Mesenchymal stem cell (in vitro differentiated cells and primary cell): ENCODE results near the gene USB1.
A peak's percentile ranks its signal among the peaks of the same experiment; 100 is the strongest.

Experiments used
- DNase-seq: peaks from one replicate; pipeline ENCODE4 v3.0.0-alpha.2; 2013
- H2AFZ ChIP-seq: one replicate; pipeline ENCODE4 v1.6.1; 2013; ENCODE audit warnings: low read depth, mild to moderate bottlenecking, control low read depth, inconsistent platforms, low read length, moderate library complexity
- H2AK5ac ChIP-seq: 2 replicates; pipeline ENCODE4 v1.6.1; 2013; ENCODE audit warnings: low read length, moderate library complexity, mild to moderate bottlenecking, inconsistent platforms; ENCODE audit not compliant: severe bottlenecking
- H2BK120ac ChIP-seq: one replicate; pipeline ENCODE4 v1.6.1; 2013; ENCODE audit warnings: low read depth, mild to moderate bottlenecking, inconsistent platforms, low read length, moderate library complexity
- H2BK12ac ChIP-seq, 2 experiments: one replicate each; pipeline ENCODE4 v1.6.1; 2013; ENCODE audit warnings: inconsistent platforms in 2 of 2, low read length in 2 of 2, mild to moderate bottlenecking in 2 of 2, moderate library complexity in 2 of 2, control low read depth in 1 of 2
- H2BK15ac ChIP-seq: one replicate; pipeline ENCODE4 v1.6.1; 2013; ENCODE audit warnings: mild to moderate bottlenecking, low read depth, inconsistent platforms; ENCODE audit not compliant: poor library complexity, severe bottlenecking
- H2BK5ac ChIP-seq: 2 replicates; pipeline ENCODE4 v1.6.1; 2013; ENCODE audit warnings: low read depth, mild to moderate bottlenecking, low read length, control low read depth, inconsistent platforms; ENCODE audit not compliant: poor library complexity, severe bottlenecking
- H3K14ac ChIP-seq, 2 experiments: one replicate each; pipeline ENCODE4 v1.6.1; 2013; ENCODE audit warnings: inconsistent platforms in 2 of 2, low read length in 2 of 2, control low read depth in 1 of 2, mild to moderate bottlenecking in 1 of 2, moderate library complexity in 1 of 2
- H3K18ac ChIP-seq, 2 experiments: one replicate each; pipeline ENCODE4 v1.6.1; 2013; ENCODE audit warnings: inconsistent platforms in 2 of 2, low read length in 2 of 2, control low read depth in 1 of 2, low read depth in 1 of 2, mild to moderate bottlenecking in 1 of 2
- H3K23ac ChIP-seq, 2 experiments: one replicate each; pipeline ENCODE4 v1.6.1; 2013; ENCODE audit warnings: inconsistent platforms in 2 of 2, low read length in 2 of 2, mild to moderate bottlenecking in 2 of 2, moderate library complexity in 2 of 2, control low read depth in 1 of 2
- H3K27ac ChIP-seq: 2 replicates; pipeline ENCODE4 v1.5.1; 2013; ENCODE audit warnings: mild to moderate bottlenecking, moderate library complexity, low read length, control low read depth, inconsistent platforms; ENCODE audit not compliant: poor library complexity, severe bottlenecking
- H3K27me3 ChIP-seq, 2 experiments: 2 replicates each; pipeline versions ENCODE4 v1.6.1 to v1.7.0; 2013; ENCODE audit warnings: low read length in 2 of 2, mild to moderate bottlenecking in 2 of 2, moderate library complexity in 2 of 2, control low read depth in 1 of 2, inconsistent platforms in 1 of 2; ENCODE audit not compliant: control insufficient read depth in 1 of 2, insufficient read depth in 1 of 2
- H3K36me3 ChIP-seq, 2 experiments: 2 replicates each; pipeline versions ENCODE4 v1.6.1 to v1.7.0; 2013; ENCODE audit warnings: low read length in 2 of 2, control low read depth in 1 of 2, inconsistent platforms in 1 of 2, low read depth in 1 of 2, mild to moderate bottlenecking in 1 of 2; ENCODE audit not compliant: insufficient read depth in 2 of 2, control insufficient read depth in 1 of 2
- H3K4ac ChIP-seq, 2 experiments: one replicate each; pipeline ENCODE4 v1.6.1; 2013; ENCODE audit warnings: inconsistent platforms in 2 of 2, low read length in 2 of 2, mild to moderate bottlenecking in 2 of 2, moderate library complexity in 2 of 2, control low read depth in 1 of 2, low read depth in 1 of 2
- H3K4me1 ChIP-seq: 2 replicates; pipeline ENCODE4 v1.6.1; 2013; ENCODE audit warnings: low read depth, low read length, control low read depth; ENCODE audit not compliant: control insufficient read depth, insufficient read depth
- H3K4me2 ChIP-seq: 2 replicates; pipeline ENCODE4 v1.6.1; 2013; ENCODE audit warnings: low read length, mild to moderate bottlenecking, inconsistent platforms; ENCODE audit not compliant: poor library complexity, severe bottlenecking
- H3K4me3 ChIP-seq, 2 experiments: 2 replicates each; pipeline versions ENCODE4 v1.5.1 to v1.7.0; 2013; ENCODE audit warnings: low read length in 2 of 2, mild to moderate bottlenecking in 2 of 2, control low read depth in 1 of 2, low read depth in 1 of 2; ENCODE audit not compliant: insufficient read depth in 1 of 2
- H3K79me1 ChIP-seq: replicated peaks from 2 replicates; pipeline ENCODE4 v1.6.1; 2013; ENCODE audit warnings: mild to moderate bottlenecking, control low read depth, low read length, inconsistent platforms; ENCODE audit not compliant: poor library complexity, severe bottlenecking
- H3K9ac ChIP-seq: 2 replicates; pipeline ENCODE4 v1.7.0; 2013; ENCODE audit warnings: mild to moderate bottlenecking, low read length, moderate library complexity
- H3K9me3 ChIP-seq: 2 replicates; pipeline ENCODE4 v1.7.0; 2013; ENCODE audit warnings: mild to moderate bottlenecking, low read length; ENCODE audit not compliant: control insufficient read depth
- H4K8ac ChIP-seq: one replicate; pipeline ENCODE4 v1.6.1; 2013; ENCODE audit warnings: inconsistent platforms, mild to moderate bottlenecking, low read length, moderate library complexity
- H4K91ac ChIP-seq: one replicate; pipeline ENCODE4 v1.6.1; 2013; ENCODE audit warnings: mild to moderate bottlenecking, low read length, inconsistent platforms
- WGBS: methylation state at CpG from one replicate; pipeline ENCODE4 v1.1.7; 2013; ENCODE audit warnings: mixed read lengths; 5-methylcytosine and 5-hydroxymethylcytosine counted together

USB1 gene

GRCh38 chr16:57994778-57995177 lies 6.4 kb upstream of the USB1 start:
- 51% methylated on average over 4 of the region's 4 CpGs for WGBS
- H2BK12ac ChIP-seq, result no peak overlapping the region

GRCh38 chr16:57995721-57996405 lies 5.3 kb upstream of the USB1 start:
- Histone ChIP-seq H2BK15ac (no peak overlapping the region), H3K4me2 (no peak overlapping the region)
- no peak for DNase-seq

More at GRCh38 chr16:57994778-57995177, 6.4 kb upstream of the USB1 start:
- H2BK15ac ChIP-seq, result no peak overlapping the region
- no peaks in the 10 kb centered on the region for H3K9me3 ChIP-seq
- H3K27ac ChIP-seq, result no peak overlapping the region
- H3K36me3 ChIP-seq, result peaks cover 41 to 57% of the 10 kb centered on the region in 2 experiments
- no peak overlapping the region for H2BK5ac ChIP-seq
- no peak overlapping the region for H3K4ac ChIP-seq
- no peak overlapping the region for H3K4me3 ChIP-seq
- H3K9ac ChIP-seq, result no peak overlapping the region
- H4K91ac ChIP-seq, result no peak overlapping the region
- no peak overlapping the region for H2BK120ac ChIP-seq
- no peak overlapping the region for H3K4me2 ChIP-seq
- H3K4me1 ChIP-seq, result peaks cover 31% of the 10 kb centered on the region
- H4K8ac ChIP-seq, result no peak overlapping the region
- peaks cover 0 to 19% of the 10 kb centered on the region in 2 experiments for H3K27me3 ChIP-seq
- peaks cover 44% of the 10 kb centered on the region for H3K79me1 ChIP-seq
- H3K23ac ChIP-seq, result no peak overlapping the region
- no peak overlapping the region for H3K14ac ChIP-seq
- H2AK5ac ChIP-seq, result no peak overlapping the region
- no peak overlapping the region for H3K18ac ChIP-seq
- H2AFZ ChIP-seq, result no peak overlapping the region
- peak; percentile 49 for DNase-seq

GRCh38 chr16:57996406-57997175 lies 4.6 kb upstream of the USB1 start:
- Histone ChIP-seq H3K9me3 (no peaks in the 10 kb centered on the region), H2BK120ac (no peak overlapping the region), H2BK5ac (no peak overlapping the region), H2BK12ac (no peak overlapping the region), H4K8ac (peak overlapping the region; percentile 7), H3K18ac (no peak overlapping the region), H3K4me3 (no peak overlapping the region), H4K91ac (peak overlapping the region; percentile 29), H3K4ac (no peak overlapping the region), H3K14ac (no peak overlapping the region), H3K9ac (no peak overlapping the region), H2BK15ac (no peak overlapping the region), H3K27me3 (peaks cover 0 to 5% of the 10 kb centered on the region in 2 experiments), H2AK5ac (no peak overlapping the region), H2AFZ (no peak overlapping the region), H3K4me1 (peaks cover 35% of the 10 kb centered on the region), H3K4me2 (no peak overlapping the region), H3K23ac (no peak overlapping the region), H3K79me1 (peaks cover 49% of the 10 kb centered on the region), H3K36me3 (peaks cover 41 to 57% of the 10 kb centered on the region in 2 experiments), H3K27ac (no peak overlapping the region)
- DNase-seq, result no peak
- WGBS, result 98% methylated on average over 62 of the region's 62 CpGs

More at GRCh38 chr16:57995721-57996405, 5.3 kb upstream of the USB1 start:
- WGBS, result 86% methylated on average over 17 of the region's 18 CpGs
- no peak overlapping the region for H2BK5ac ChIP-seq
- no peak overlapping the region for H2AFZ ChIP-seq
- H3K9ac ChIP-seq, result no peak overlapping the region
- H2BK12ac ChIP-seq, result no peak overlapping the region
- H3K27ac ChIP-seq, result no peak overlapping the region
- H3K4me3 ChIP-seq, result no peak overlapping the region
- no peak overlapping the region for H3K23ac ChIP-seq
- no peak overlapping the region for H2BK120ac ChIP-seq
- H3K14ac ChIP-seq, result no peak overlapping the region
- H3K9me3 ChIP-seq, result no peaks in the 10 kb centered on the region
- no peak overlapping the region for H4K91ac ChIP-seq
- peak overlapping the region; percentile 7 for H4K8ac ChIP-seq
- H3K4ac ChIP-seq, result no peak overlapping the region
- peaks cover 33% of the 10 kb centered on the region for H3K4me1 ChIP-seq
- H3K79me1 ChIP-seq, result peaks cover 45% of the 10 kb centered on the region
- H3K36me3 ChIP-seq, result peaks cover 41 to 57% of the 10 kb centered on the region in 2 experiments
- H3K18ac ChIP-seq, result no peak overlapping the region
- H3K27me3 ChIP-seq, result peaks cover 0 to 11% of the 10 kb centered on the region in 2 experiments
- no peak overlapping the region for H2AK5ac ChIP-seq

GRCh38 chr16:57997176-57997527 lies 4.1 kb upstream of the USB1 start:
- no peak overlapping the region for H3K27ac ChIP-seq
- H3K36me3 ChIP-seq, result peaks cover 41 to 57% of the 10 kb centered on the region in 2 experiments
- no peak overlapping the region for H2AK5ac ChIP-seq
- H3K4me3 ChIP-seq, result no peak overlapping the region
- no peak overlapping the region for H3K18ac ChIP-seq
- no peaks in the 10 kb centered on the region for H3K9me3 ChIP-seq
- no peak overlapping the region for H4K8ac ChIP-seq
- H3K9ac ChIP-seq, result no peak overlapping the region
- H2BK12ac ChIP-seq, result no peak overlapping the region
- H3K4ac ChIP-seq, result no peak overlapping the region
- H3K27me3 ChIP-seq, result no peaks in the 10 kb centered on the region
- H3K4me2 ChIP-seq, result no peak overlapping the region
- H2AFZ ChIP-seq, result no peak overlapping the region
- DNase-seq, result no peak
- H3K14ac ChIP-seq, result no peak overlapping the region
- no peak overlapping the region for H2BK120ac ChIP-seq
- H3K23ac ChIP-seq, result no peak overlapping the region
- H2BK5ac ChIP-seq, result no peak overlapping the region
- H2BK15ac ChIP-seq, result no peak overlapping the region
- 99% methylated on average over 35 of the region's 35 CpGs for WGBS
- H4K91ac ChIP-seq, result no peak overlapping the region
- H3K79me1 ChIP-seq, result peaks cover 49% of the 10 kb centered on the region
- H3K4me1 ChIP-seq, result peaks cover 37% of the 10 kb centered on the region
